Body of pancreas (tissue), 4 donors: ENCODE measurements around the gene C6orf136. TPM values are rescaled to one million over a fixed set of nuclear protein-coding genes. Genes with fewer than 3 reads are reported as not detected.

Experiments used
- ATAC-seq: fragments of 150-250 bp; one replicate; pipeline ENCODE4 v1.9.1; 2016
- DNase-seq, 4 donors: peaks; one replicate each; pipeline ENCODE4 v3.0.0-alpha.2; 2019
- H3K27ac ChIP-seq, 4 donors: fragments of 200-600 bp; sonication (generic); 1 replicate in 3 of 4; 2 replicates in 1 of 4; pipeline versions ENCODE4 v1.5.1 to v1.6.1; 2016 to 2019; ENCODE audit warnings: mild to moderate bottlenecking in 1 of 4, mixed read lengths in 1 of 4, moderate library complexity in 1 of 4
- H3K27me3 ChIP-seq, 2 donors: fragments of 200-600 bp; sonication (generic); one replicate each; pipeline ENCODE4 v1.6.0; 2016; ENCODE audit warnings: mild to moderate bottlenecking in 1 of 2
- H3K36me3 ChIP-seq, 2 donors: fragments of 200-600 bp; sonication (generic); replicated peaks in 1 of 2; 2 replicates each; pipeline ENCODE4 v1.5.1; 2016; ENCODE audit warnings: low read depth in 2 of 2; ENCODE audit not compliant: insufficient read depth in 1 of 2
- H3K4me1 ChIP-seq: fragments of 200-600 bp; sonication (generic); one replicate; pipeline ENCODE4 v1.6.0; 2016
- H3K4me3 ChIP-seq, 2 donors: fragments of 200-600 bp; sonication (generic); 1 replicate in 1 of 2; 2 replicates in 1 of 2; pipeline ENCODE4 v1.5.1; 2016 to 2019
- H3K9me3 ChIP-seq, 3 donors: fragments of 200-600 bp; sonication (generic); 1 replicate in 2 of 3; 2 replicates in 1 of 3; pipeline ENCODE4 v1.5.1; 2016
- CTCF ChIP-seq, 7 experiments: fragments of 450-650 bp in 4 of 7; fragments of 200-600 bp in 3 of 7; sonication (generic) in 3 of 7; IDR thresholded peaks; one replicate each; pipeline ENCODE4 v1.5.1; 2016 to 2019; ENCODE audit warnings: antibody characterized with exemption in 7 of 7
- POLR2A ChIP-seq, 3 donors: fragments of 450-650 bp; IDR thresholded peaks; one replicate each; pipeline ENCODE4 v1.6.1; 2016; ENCODE audit warnings: antibody characterized with exemption in 3 of 3, mild to moderate bottlenecking in 2 of 3
- WGBS, 2 donors: methylation state at CpG; one replicate each; pipeline ENCODE4 v1.1.5; 2017; 5-methylcytosine and 5-hydroxymethylcytosine counted together
- intact Hi-C: fragments of 100-400 bp; cut with DNase I; formaldehyde crosslinking; loops from one replicate; pipeline ENCODE4 v1.15.1; 2023
- total RNA-seq, 2 donors: library from RNA; depleted of rRNA; stranded (reverse); fragments of >200 nt; gene quantifications; one replicate each; pipeline ENCODE4 v1.1.0, GENCODE V29; 2016

The C6orf136 gene
- total RNA-seq, 2 donors from 2014 or later = 7.3 to 28.3 TPM

- no peak for DNase-seq
- TF ChIP-seq POLR2A (IDR thresholded peaks at IDR 0.05) (no peak), CTCF (IDR thresholded peaks at IDR 0.05) (no peak)
- H3K27ac ChIP-seq = no peak overlapping the region
- H3K9me3 ChIP-seq = no peaks in the 10 kb centered on the region
- no peaks in the 10 kb centered on the region for H3K4me1 ChIP-seq
- no peak overlapping the region for H3K4me3 ChIP-seq
- intact Hi-C loops = no loop called here
- H3K36me3 ChIP-seq = peaks cover 36 to 39% of the 10 kb centered on the region in 2 donors
- H3K27me3 ChIP-seq = no peaks in the 10 kb centered on the region
- ATAC-seq = peak; percentile 4
- 70 to 76% methylated on average over 13 of the region's 13 CpGs for WGBS, 2 donors
Measured at GRCh38 chr6:30599625-30600324, 47.2 kb upstream of the C6orf136 start.

GRCh38 chr6:30600451-30600961 is 46.4 kb upstream of the C6orf136 start:
- Histone ChIP-seq H3K27me3 (no peaks in the 10 kb centered on the region), H3K4me1 (no peaks in the 10 kb centered on the region), H3K36me3 (peaks cover 39 to 43% of the 10 kb centered on the region in 2 donors), H3K4me3 (no peak overlapping the region), H3K27ac (no peak overlapping the region), H3K9me3 (no peaks in the 10 kb centered on the region)
- peak in 3 of 4 donors; percentile 45 to 50 (median 49) for DNase-seq
- 74% methylated on average over 5 to 10 of the region's 10 CpGs for WGBS, 2 donors
- intact Hi-C loops = no loop called here
- ATAC-seq = no peak
- no peak for TF ChIP-seq CTCF (IDR thresholded peaks at IDR 0.05)
- TF ChIP-seq POLR2A (IDR thresholded peaks at IDR 0.05) = peak in 1 of 3 donors; percentile 10

GRCh38 chr6:30601436-30601814 is 45.5 kb upstream of the C6orf136 start:
- no peak for DNase-seq
- ATAC-seq = no peak
- intact Hi-C loops = no loop called here
- Histone ChIP-seq H3K9me3 (no peaks in the 10 kb centered on the region), H3K36me3 (peaks cover 45 to 51% of the 10 kb centered on the region in 2 donors), H3K4me1 (no peaks in the 10 kb centered on the region), H3K27me3 (no peaks in the 10 kb centered on the region), H3K27ac (no peak overlapping the region), H3K4me3 (no peak overlapping the region)
- no peak for TF ChIP-seq POLR2A (IDR thresholded peaks at IDR 0.05)
- no peak for TF ChIP-seq CTCF (IDR thresholded peaks at IDR 0.05)
- WGBS, 2 donors = 70 to 78% methylated on average over 6 of the region's 6 CpGs

- Histone ChIP-seq H3K27ac (no peak overlapping the region), H3K4me3 (no peak overlapping the region), H3K9me3 (no peaks in the 10 kb centered on the region), H3K36me3 (peaks cover 49 to 57% of the 10 kb centered on the region in 2 donors), H3K27me3 (no peaks in the 10 kb centered on the region), H3K4me1 (no peaks in the 10 kb centered on the region)
- DNase-seq (no peak), ATAC-seq (no peak)
- intact Hi-C loops = no loop called here
- 89 to 90% methylated on average over 22 to 33 of the region's 39 CpGs for WGBS, 2 donors
- TF ChIP-seq CTCF (IDR thresholded peaks at IDR 0.05) = no peak
- TF ChIP-seq POLR2A (IDR thresholded peaks at IDR 0.05) = no peak
Measured at GRCh38 chr6:30601815-30602641, 44.9 kb upstream of the C6orf136 start.
